K562 (cell line): ENCODE data around the gene RUNX1. TPM values are rescaled to one million over a fixed set of nuclear protein-coding genes. Genes with fewer than 3 reads are reported as not detected.
A peak's percentile ranks its signal among the peaks of the same experiment; 100 is the strongest.

Experiments
- ADNP ChIP-seq: fragments of 200-800 bp; sonication (Bioruptor generic); IDR thresholded peaks from 2 replicates; pipeline ENCODE4 v1.6.1; 2016; ENCODE audit warnings: missing genetic modification characterization, missing compliant biosample characterization
- CXXC5 ChIP-seq: fragments of 250-450 bp; sonication (Bioruptor Pico); IDR thresholded peaks from 2 replicates; pipeline ENCODE4 v1.8.0; 2022; ENCODE audit warnings: inconsistent platforms, mild to moderate bottlenecking, moderate library complexity
- DPF2 ChIP-seq: fragments of 450-650 bp; IDR thresholded peaks from 2 replicates; pipeline ENCODE4 v1.6.1; 2016
- GABPB2 ChIP-seq: fragments of 250-450 bp; sonication (Bioruptor Pico); conservative IDR thresholded peaks from 2 replicates; pipeline ENCODE4 v1.5.1; 2021; ENCODE audit warnings: mild to moderate bottlenecking
- GATAD2A ChIP-seq: fragments of 450-650 bp; IDR thresholded peaks from 2 replicates; pipeline ENCODE4 v1.6.1; 2017
- HMG20B ChIP-seq: fragments of 250-450 bp; sonication (Bioruptor Pico); IDR thresholded peaks from 2 replicates; pipeline ENCODE4 v1.5.0; 2021; ENCODE audit warnings: mild to moderate bottlenecking
- POLR2H ChIP-seq: IDR thresholded peaks from 2 replicates; pipeline ENCODE4 v1.6.1; 2016; ENCODE audit warnings: missing genetic modification characterization, low read depth, mild to moderate bottlenecking, control low read depth, missing compliant biosample characterization, moderate library complexity
- ZNF217 ChIP-seq: sonication (generic); formaldehyde crosslinking; IDR thresholded peaks from 2 replicates; pipeline ENCODE4 v1.8.0; 2022; ENCODE audit warnings: mild to moderate bottlenecking, missing genetic modification reagents
- ZNF224 ChIP-seq: sonication (generic); formaldehyde crosslinking; IDR thresholded peaks from 2 replicates; pipeline ENCODE4 v1.8.0; 2022; ENCODE audit warnings: mild to moderate bottlenecking, missing genetic modification reagents
- polyA plus RNA-seq, 8 experiments: library from polyadenylated mRNA; depleted of rRNA in 4 of 8; stranded (reverse) in 5 of 8; unstranded in 3 of 8; fragments of >200 nt; fragmentation: Nextera tagmentation in 2 of 8; fragmentation: Illumina TruSeq in 1 of 8; extraction: Ambion mirVana in 2 of 8; extraction: Trizol in 1 of 8; gene quantifications; 2 replicates each; pipeline versions ENCODE4 v1.2.1 to v1.2.3, GENCODE V29; 2011 to 2014; ENCODE audit warnings: inconsistent platforms in 1 of 8, missing spikeins in 1 of 8
- total RNA-seq, 7 experiments: library from RNA; depleted of rRNA in 6 of 7; stranded (reverse); fragments of >200 nt in 6 of 7; fragmentation: Illumina TruSeq in 2 of 7; extraction: Trizol in 2 of 7; gene quantifications; 2 replicates each; pipeline versions ENCODE4 v1.2.1 to v1.2.3, GENCODE V29; 2011 to 2021; ENCODE audit warnings: low replicate concordance in 1 of 7
- TF ChIP-seq, protein P1 (sequence below): fragments of 250-450 bp; sonication (Bioruptor Pico); IDR thresholded peaks from 2 replicates; pipeline ENCODE4 v1.4.0; 2020; ENCODE audit warnings: borderline replicate concordance
- TF ChIP-seq, protein P2 (sequence below): IDR thresholded peaks from 3 replicates; pipeline ENCODE4 v1.6.1; 2011; ENCODE audit warnings: borderline replicate concordance, mild to moderate bottlenecking, moderate library complexity; ENCODE audit not compliant: insufficient read length; ENCODE audit errors: extremely low read depth
- TF ChIP-seq, protein P3 (sequence below): fragments of 250-450 bp; sonication (Bioruptor Pico); IDR thresholded peaks from 2 replicates; pipeline ENCODE4 v1.5.0; 2020; ENCODE audit warnings: mild to moderate bottlenecking, borderline replicate concordance
- TF ChIP-seq, protein P4 (sequence below): sonication (generic); formaldehyde crosslinking; IDR thresholded peaks from 2 replicates; pipeline ENCODE4 v1.8.1; 2023; ENCODE audit warnings: mild to moderate bottlenecking, missing genetic modification reagents, moderate library complexity
- TF ChIP-seq, protein P5 (sequence below): sonication (generic); formaldehyde crosslinking; IDR thresholded peaks from 2 replicates; pipeline ENCODE4 v1.9.0; 2022; ENCODE audit warnings: mild to moderate bottlenecking, missing genetic modification reagents
- TF ChIP-seq, protein P6 (sequence below): sonication (generic); formaldehyde crosslinking; IDR thresholded peaks from 2 replicates; pipeline ENCODE4 v1.8.0; 2022; ENCODE audit warnings: missing genetic modification reagents, mild to moderate bottlenecking, borderline replicate concordance

The RUNX1 gene
- total and polyA plus RNA-seq, 9 of the 15 experiments (the other 6 are each of a cell fraction or from before 2014, with no cell fraction given), result 2.2 to 68.6 (median 17.8) TPM

DNA sequence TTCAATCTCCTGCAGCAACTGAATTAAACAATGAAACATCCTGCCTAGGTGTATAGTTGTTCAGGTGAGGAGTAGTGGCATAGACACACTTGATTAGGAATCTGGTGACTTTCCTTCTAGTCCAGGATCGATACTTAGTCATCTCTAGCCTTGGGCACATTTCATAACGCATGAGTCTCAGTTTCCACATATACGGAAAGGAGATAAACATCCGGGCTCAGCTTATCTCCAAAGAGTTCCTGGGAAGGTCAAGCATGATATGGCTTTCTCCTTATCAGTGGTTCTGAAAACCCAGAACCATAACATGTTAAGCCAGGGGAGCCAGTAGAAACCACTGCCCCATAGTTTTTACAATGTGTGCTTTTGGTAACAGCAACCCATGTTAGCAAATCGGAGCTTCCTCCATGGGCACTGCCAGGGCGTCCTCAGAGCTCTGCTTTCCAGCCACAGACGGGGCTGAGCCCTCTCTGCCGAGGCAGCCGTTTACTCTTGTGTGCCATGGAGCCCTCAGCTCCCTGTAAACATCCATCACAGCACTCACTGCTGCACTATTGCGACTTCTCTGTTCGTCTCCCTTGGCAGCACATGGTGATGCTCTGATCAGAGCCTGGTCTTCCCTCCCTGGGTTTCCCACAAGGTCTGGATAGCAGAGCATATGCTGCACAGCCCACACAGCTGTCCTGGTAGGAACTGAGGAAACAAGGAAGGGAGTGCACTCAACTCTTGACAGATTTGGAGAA is 34.6 kb downstream of the RUNX1 start (continued):
- TF ChIP-seq, protein P1, sequence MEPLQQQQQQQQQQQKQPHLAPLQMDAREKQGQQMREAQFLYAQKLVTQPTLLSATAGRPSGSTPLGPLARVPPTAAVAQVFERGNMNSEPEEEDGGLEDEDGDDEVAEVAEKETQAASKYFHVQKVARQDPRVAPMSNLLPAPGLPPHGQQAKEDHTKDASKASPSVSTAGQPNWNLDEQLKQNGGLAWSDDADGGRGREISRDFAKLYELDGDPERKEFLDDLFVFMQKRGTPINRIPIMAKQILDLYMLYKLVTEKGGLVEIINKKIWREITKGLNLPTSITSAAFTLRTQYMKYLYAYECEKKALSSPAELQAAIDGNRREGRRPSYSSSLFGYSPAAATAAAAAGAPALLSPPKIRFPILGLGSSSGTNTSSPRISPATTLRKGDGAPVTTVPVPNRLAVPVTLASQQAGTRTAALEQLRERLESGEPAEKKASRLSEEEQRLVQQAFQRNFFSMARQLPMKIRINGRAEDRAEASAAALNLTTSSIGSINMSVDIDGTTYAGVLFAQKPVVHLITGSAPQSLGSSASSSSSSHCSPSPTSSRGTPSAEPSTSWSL, result 0 out of 2 replicates have a peak, but pooled peaks have one; percentile 66
- TF ChIP-seq, protein P2, sequence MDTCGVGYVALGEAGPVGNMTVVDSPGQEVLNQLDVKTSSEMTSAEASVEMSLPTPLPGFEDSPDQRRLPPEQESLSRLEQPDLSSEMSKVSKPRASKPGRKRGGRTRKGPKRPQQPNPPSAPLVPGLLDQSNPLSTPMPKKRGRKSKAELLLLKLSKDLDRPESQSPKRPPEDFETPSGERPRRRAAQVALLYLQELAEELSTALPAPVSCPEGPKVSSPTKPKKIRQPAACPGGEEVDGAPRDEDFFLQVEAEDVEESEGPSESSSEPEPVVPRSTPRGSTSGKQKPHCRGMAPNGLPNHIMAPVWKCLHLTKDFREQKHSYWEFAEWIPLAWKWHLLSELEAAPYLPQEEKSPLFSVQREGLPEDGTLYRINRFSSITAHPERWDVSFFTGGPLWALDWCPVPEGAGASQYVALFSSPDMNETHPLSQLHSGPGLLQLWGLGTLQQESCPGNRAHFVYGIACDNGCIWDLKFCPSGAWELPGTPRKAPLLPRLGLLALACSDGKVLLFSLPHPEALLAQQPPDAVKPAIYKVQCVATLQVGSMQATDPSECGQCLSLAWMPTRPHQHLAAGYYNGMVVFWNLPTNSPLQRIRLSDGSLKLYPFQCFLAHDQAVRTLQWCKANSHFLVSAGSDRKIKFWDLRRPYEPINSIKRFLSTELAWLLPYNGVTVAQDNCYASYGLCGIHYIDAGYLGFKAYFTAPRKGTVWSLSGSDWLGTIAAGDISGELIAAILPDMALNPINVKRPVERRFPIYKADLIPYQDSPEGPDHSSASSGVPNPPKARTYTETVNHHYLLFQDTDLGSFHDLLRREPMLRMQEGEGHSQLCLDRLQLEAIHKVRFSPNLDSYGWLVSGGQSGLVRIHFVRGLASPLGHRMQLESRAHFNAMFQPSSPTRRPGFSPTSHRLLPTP, result no peak
- TF ChIP-seq, protein P3, sequence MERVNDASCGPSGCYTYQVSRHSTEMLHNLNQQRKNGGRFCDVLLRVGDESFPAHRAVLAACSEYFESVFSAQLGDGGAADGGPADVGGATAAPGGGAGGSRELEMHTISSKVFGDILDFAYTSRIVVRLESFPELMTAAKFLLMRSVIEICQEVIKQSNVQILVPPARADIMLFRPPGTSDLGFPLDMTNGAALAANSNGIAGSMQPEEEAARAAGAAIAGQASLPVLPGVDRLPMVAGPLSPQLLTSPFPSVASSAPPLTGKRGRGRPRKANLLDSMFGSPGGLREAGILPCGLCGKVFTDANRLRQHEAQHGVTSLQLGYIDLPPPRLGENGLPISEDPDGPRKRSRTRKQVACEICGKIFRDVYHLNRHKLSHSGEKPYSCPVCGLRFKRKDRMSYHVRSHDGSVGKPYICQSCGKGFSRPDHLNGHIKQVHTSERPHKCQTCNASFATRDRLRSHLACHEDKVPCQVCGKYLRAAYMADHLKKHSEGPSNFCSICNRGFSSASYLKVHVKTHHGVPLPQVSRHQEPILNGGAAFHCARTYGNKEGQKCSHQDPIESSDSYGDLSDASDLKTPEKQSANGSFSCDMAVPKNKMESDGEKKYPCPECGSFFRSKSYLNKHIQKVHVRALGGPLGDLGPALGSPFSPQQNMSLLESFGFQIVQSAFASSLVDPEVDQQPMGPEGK (CRISPR knock-in tag), result no peak
- TF ChIP-seq GABPB2 (CRISPR knock-in tag), result no peak
- no peak for TF ChIP-seq POLR2H (tag)
- TF ChIP-seq, protein P4, sequence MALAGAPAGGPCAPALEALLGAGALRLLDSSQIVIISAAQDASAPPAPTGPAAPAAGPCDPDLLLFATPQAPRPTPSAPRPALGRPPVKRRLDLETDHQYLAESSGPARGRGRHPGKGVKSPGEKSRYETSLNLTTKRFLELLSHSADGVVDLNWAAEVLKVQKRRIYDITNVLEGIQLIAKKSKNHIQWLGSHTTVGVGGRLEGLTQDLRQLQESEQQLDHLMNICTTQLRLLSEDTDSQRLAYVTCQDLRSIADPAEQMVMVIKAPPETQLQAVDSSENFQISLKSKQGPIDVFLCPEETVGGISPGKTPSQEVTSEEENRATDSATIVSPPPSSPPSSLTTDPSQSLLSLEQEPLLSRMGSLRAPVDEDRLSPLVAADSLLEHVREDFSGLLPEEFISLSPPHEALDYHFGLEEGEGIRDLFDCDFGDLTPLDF, result no peak
- TF ChIP-seq CXXC5 (CRISPR knock-in tag), result no peak
- no peak for TF ChIP-seq ZNF217 (CRISPR knock-in tag)
- TF ChIP-seq, protein P5, sequence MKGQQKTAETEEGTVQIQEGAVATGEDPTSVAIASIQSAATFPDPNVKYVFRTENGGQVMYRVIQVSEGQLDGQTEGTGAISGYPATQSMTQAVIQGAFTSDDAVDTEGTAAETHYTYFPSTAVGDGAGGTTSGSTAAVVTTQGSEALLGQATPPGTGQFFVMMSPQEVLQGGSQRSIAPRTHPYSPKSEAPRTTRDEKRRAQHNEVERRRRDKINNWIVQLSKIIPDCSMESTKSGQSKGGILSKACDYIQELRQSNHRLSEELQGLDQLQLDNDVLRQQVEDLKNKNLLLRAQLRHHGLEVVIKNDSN (CRISPR knock-in tag), result no peak; the same call in 1 of the 2 replicates
- TF ChIP-seq, protein P6, sequence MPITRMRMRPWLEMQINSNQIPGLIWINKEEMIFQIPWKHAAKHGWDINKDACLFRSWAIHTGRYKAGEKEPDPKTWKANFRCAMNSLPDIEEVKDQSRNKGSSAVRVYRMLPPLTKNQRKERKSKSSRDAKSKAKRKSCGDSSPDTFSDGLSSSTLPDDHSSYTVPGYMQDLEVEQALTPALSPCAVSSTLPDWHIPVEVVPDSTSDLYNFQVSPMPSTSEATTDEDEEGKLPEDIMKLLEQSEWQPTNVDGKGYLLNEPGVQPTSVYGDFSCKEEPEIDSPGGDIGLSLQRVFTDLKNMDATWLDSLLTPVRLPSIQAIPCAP (CRISPR knock-in tag), result no peak
- TF ChIP-seq ADNP, result no peak
- no peak for TF ChIP-seq ZNF224
- TF ChIP-seq GATAD2A, result 0 out of 2 replicates have a peak, but pooled peaks have one; percentile 63
- no peak for TF ChIP-seq HMG20B (CRISPR knock-in tag)
- TF ChIP-seq DPF2, result peak; percentile 83
